ENCODE results near the gene ACBD6.
A peak's percentile ranks its signal among the peaks of the same experiment; 100 is the strongest.

Gene ACBD6

DNA sequence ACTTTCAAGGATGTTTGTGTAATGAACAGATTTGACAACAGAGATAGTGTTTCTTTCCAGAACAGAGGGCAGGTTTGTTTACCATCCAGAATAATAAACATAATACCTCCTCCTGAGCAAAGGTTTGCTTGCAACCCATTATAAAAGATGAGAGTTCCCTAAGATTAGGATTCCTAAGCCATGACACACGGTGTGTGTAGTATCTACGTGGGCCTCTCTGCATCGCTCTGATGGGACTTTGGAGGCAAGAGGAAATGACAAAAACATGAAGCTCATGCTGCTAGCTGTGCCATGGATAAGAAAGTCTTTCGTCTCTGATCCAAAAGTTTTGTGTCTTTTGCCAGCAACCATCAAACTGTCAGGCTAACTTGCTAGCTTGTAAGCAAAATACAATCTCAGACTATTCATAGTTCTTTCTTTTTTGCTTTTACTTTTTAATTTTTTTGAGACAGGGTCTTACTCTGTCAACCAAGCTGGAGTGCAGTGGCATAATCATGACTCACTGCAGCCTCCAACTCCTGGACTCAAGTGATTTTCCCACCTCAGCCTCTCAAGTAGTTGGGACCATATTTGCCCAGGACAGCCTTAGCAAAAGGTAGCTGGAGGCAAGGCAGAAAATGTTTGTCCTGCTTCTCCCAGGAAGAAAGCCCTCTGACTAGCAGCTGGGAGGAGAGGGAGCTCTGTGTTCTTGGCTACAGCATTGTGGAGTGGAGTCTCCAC lies 191.2 kb downstream of the ACBD6 start:
- POLR2A ChIA-PET = no interaction called here

DNA sequence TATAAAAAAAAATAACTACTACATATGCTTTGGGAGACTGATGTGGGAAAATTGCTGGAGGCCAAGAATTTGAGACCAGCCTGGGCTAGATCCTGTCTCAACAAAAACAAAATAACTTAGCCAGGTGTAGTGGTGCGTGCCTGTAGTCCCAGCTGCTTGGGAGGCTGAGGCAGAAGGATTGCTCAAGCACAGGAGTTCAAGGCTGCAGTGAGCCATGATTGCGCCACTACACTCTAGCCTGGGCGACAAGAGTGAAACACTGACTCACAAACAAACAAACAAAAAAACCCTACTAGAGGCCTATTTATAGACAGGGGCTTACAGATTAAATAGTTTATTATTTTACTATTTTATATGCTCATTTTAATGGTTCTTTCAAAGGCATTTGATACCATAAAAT lies 192.3 kb downstream of the ACBD6 start:
- ChIA-PET CTCF (interaction anchor here (1.0 kb wide), 1 partner anchor 9 kb away, joined by 3 read pairs; no protein-coding TSS in a partner anchor), POLR2A (no interaction called here)
- no peak for DNase-seq
- Histone ChIP-seq H3K4me3 (ENCODE audit: control insufficient read depth in 1 of 7, extremely low read depth in 1 of 7, insufficient read depth in 4 of 7, low read depth in 2 of 7, low read length in 6 of 7) (no peak overlapping the region), H3K27ac (ENCODE audit: insufficient read depth in 1 of 2, low read depth in 1 of 2, low read length in 2 of 2, poor library complexity in 1 of 2, severe bottlenecking in 2 of 2) (no peak overlapping the region), H3K4me1 (ENCODE audit: control extremely low read depth in 1 of 4, control insufficient read depth in 4 of 4, insufficient read depth in 4 of 4, low read length in 3 of 4) (no peaks in the 10 kb centered on the region), H3K27me3 (replicated peaks in 2 of 5; ENCODE audit: control insufficient read depth in 4 of 5, insufficient read depth in 5 of 5, low read length in 4 of 5) (no peaks in the 10 kb centered on the region), H3K9me3 (ENCODE audit: control extremely low read depth in 1 of 5, control insufficient read depth in 4 of 5, insufficient read depth in 2 of 5, low read depth in 1 of 5, low read length in 4 of 5) (peaks cover 0 to 3% (median 0%) of the 10 kb centered on the region in 5 experiments), H3K36me3 (ENCODE audit: control insufficient read depth in 4 of 4, insufficient read depth in 4 of 4, low read length in 3 of 4) (peaks cover 7 to 16% (median 14%) of the 10 kb centered on the region in 4 experiments)
- WGBS (ENCODE audit: insufficient coverage) = no CpG with 5 or more reads among the region's 3 CpGs

More for the DNA sequence above, 191.2 kb downstream of the ACBD6 start:
- Histone ChIP-seq H3K4me1 (ENCODE audit: control extremely low read depth in 1 of 4, control insufficient read depth in 4 of 4, insufficient read depth in 4 of 4, low read length in 3 of 4) (no peaks in the 10 kb centered on the region), H3K9me3 (ENCODE audit: control extremely low read depth in 1 of 5, control insufficient read depth in 4 of 5, insufficient read depth in 2 of 5, low read depth in 1 of 5, low read length in 4 of 5) (peaks cover 0 to 3% (median 0%) of the 10 kb centered on the region in 5 experiments), H3K4me3 (ENCODE audit: control insufficient read depth in 1 of 7, extremely low read depth in 1 of 7, insufficient read depth in 4 of 7, low read depth in 2 of 7, low read length in 6 of 7) (no peak overlapping the region), H3K27me3 (replicated peaks in 2 of 5; ENCODE audit: control insufficient read depth in 4 of 5, insufficient read depth in 5 of 5, low read length in 4 of 5) (no peaks in the 10 kb centered on the region), H3K27ac (ENCODE audit: insufficient read depth in 1 of 2, low read depth in 1 of 2, low read length in 2 of 2, poor library complexity in 1 of 2, severe bottlenecking in 2 of 2) (no peak overlapping the region), H3K36me3 (ENCODE audit: control insufficient read depth in 4 of 4, insufficient read depth in 4 of 4, low read length in 3 of 4) (peaks cover 7 to 16% (median 14%) of the 10 kb centered on the region in 4 experiments)
- CTCF ChIA-PET = no interaction called here
- no peak for DNase-seq
- 98% methylated on average over 4 of the region's 4 CpGs for WGBS (ENCODE audit: insufficient coverage)

DNA sequence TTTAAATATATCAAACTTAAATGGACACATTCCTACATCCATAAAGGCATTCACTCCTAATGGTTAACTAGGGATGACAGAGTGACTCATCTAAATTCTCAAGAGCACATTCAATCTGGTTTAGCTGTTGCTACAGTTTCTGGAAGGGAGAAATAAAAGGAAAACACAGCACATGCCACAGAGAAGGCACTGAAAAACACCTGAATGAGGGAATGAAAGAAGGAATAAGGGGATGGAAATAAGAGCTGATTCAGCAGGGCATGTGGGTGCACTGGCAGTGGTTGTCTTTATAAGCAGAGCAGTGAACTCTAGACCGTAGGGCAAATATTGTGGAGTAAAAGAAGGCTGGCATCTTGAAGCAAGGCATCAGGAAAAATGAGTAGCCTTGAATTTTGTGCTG lies 193.0 kb downstream of the ACBD6 start:
- CTCF ChIA-PET = interaction anchor here (1.0 to 1.5 kb wide), 2 partner anchors 9 to 24 kb away, joined by 3 to 4 read pairs; no protein-coding TSS in a partner anchor
- H3K27ac ChIP-seq (ENCODE audit: insufficient read depth in 1 of 2, low read depth in 1 of 2, low read length in 2 of 2, poor library complexity in 1 of 2, severe bottlenecking in 2 of 2) = no peak overlapping the region
- WGBS (ENCODE audit: insufficient coverage) = 100% methylated on average over 1 of the region's 1 CpG

DNA sequence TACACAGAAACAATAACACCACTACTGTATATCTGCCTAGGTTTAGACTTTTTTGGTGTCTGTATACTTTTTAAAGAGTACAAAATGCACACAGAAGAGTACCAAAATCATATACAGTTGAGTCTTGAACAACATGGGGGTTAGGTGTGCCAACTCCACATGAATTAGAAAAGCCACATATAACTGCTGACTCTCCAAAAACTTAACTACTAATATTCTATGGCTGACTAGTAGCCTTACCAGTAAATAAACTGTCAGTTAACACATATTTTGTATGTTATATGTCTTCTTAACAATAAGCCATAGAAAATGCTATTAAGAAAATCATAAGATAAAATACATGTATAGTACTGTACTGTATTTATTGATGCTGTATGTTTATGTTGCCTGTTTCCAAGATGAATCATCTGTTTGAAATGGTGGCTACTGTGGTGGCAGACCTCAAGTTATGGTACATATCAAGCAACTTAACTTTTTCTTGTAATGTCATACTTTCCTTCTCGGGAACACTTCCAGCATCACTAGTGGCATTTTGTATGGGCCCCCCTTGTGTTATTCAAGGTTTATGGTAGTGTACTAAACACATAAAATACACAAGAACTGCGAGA lies 201.1 kb downstream of the ACBD6 start:
- peaks cover 0 to 7% (median under 1%) of the 10 kb centered on the region in 4 experiments for H3K36me3 ChIP-seq (ENCODE audit: control insufficient read depth in 4 of 4, insufficient read depth in 4 of 4, low read length in 3 of 4)
- H3K9me3 ChIP-seq (ENCODE audit: control extremely low read depth in 1 of 5, control insufficient read depth in 4 of 5, insufficient read depth in 2 of 5, low read depth in 1 of 5, low read length in 4 of 5) = no peaks in the 10 kb centered on the region
- POLR2A ChIA-PET = no interaction called here
- no peaks in the 10 kb centered on the region for H3K4me1 ChIP-seq (ENCODE audit: control extremely low read depth in 1 of 4, control insufficient read depth in 4 of 4, insufficient read depth in 4 of 4, low read length in 3 of 4)
- no CpG with 5 or more reads among the region's 2 CpGs for WGBS (ENCODE audit: insufficient coverage)
- H3K27me3 ChIP-seq (replicated peaks in 2 of 5; ENCODE audit: control insufficient read depth in 4 of 5, insufficient read depth in 5 of 5, low read length in 4 of 5) = no peaks in the 10 kb centered on the region
- CTCF ChIA-PET = no interaction called here
- H3K27ac ChIP-seq (ENCODE audit: insufficient read depth in 1 of 2, low read depth in 1 of 2, low read length in 2 of 2, poor library complexity in 1 of 2, severe bottlenecking in 2 of 2) = no peak overlapping the region
- peak in 1 of 3 donors; percentile 14 for DNase-seq
- H3K4me3 ChIP-seq (ENCODE audit: control insufficient read depth in 1 of 7, extremely low read depth in 1 of 7, insufficient read depth in 4 of 7, low read depth in 2 of 7, low read length in 6 of 7) = no peak overlapping the region

More for the DNA sequence above, 193.0 kb downstream of the ACBD6 start:
- POLR2A ChIA-PET = no interaction called here
- Histone ChIP-seq H3K36me3 (ENCODE audit: control insufficient read depth in 4 of 4, insufficient read depth in 4 of 4, low read length in 3 of 4) (peaks cover 7 to 16% (median 12%) of the 10 kb centered on the region in 4 experiments), H3K27me3 (replicated peaks in 2 of 5; ENCODE audit: control insufficient read depth in 4 of 5, insufficient read depth in 5 of 5, low read length in 4 of 5) (no peaks in the 10 kb centered on the region), H3K4me3 (ENCODE audit: control insufficient read depth in 1 of 7, extremely low read depth in 1 of 7, insufficient read depth in 4 of 7, low read depth in 2 of 7, low read length in 6 of 7) (no peak overlapping the region), H3K9me3 (ENCODE audit: control extremely low read depth in 1 of 5, control insufficient read depth in 4 of 5, insufficient read depth in 2 of 5, low read depth in 1 of 5, low read length in 4 of 5) (peaks cover 0 to 3% (median 0%) of the 10 kb centered on the region in 5 experiments), H3K4me1 (ENCODE audit: control extremely low read depth in 1 of 4, control insufficient read depth in 4 of 4, insufficient read depth in 4 of 4, low read length in 3 of 4) (no peaks in the 10 kb centered on the region)
- DNase-seq = no peak

DNA sequence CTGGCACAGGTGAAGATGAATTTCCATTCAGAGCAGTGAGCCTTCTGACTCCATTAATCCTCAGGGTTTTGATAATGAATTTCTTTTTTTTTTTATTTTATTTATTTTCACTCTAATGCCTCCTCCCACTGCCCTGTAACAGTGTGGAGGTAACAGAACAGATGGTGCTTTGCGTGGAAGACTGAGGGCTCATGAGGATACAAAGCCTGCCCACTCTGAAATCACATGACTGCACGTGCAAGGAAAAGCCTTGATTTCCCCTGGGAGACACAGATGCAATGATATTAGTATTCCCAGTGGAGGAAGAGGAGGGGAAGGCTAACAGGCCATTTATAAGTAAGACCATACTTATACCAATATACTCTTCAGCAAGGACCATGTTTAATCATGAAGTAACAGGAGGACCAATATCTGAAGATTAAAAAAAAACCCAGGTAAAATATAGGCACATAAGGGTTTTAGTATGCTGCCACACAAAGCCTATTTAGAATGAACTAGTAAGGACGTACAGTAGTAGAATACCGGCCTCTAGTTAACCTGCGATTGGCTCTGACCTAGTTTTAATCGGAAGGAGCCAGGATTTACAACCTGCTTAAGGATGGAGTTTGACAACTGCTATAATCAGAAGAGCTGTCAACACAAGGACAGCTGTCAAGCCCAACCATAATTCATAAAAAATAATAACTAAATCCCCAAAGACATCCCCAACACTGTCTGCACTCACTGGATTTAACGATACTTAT lies 202.7 kb downstream of the ACBD6 start:
- Histone ChIP-seq H3K4me3 (ENCODE audit: control insufficient read depth in 1 of 7, extremely low read depth in 1 of 7, insufficient read depth in 4 of 7, low read depth in 2 of 7, low read length in 6 of 7) (no peak overlapping the region), H3K4me1 (ENCODE audit: control extremely low read depth in 1 of 4, control insufficient read depth in 4 of 4, insufficient read depth in 4 of 4, low read length in 3 of 4) (no peaks in the 10 kb centered on the region), H3K27ac (ENCODE audit: insufficient read depth in 1 of 2, low read depth in 1 of 2, low read length in 2 of 2, poor library complexity in 1 of 2, severe bottlenecking in 2 of 2) (no peak overlapping the region), H3K27me3 (replicated peaks in 2 of 5; ENCODE audit: control insufficient read depth in 4 of 5, insufficient read depth in 5 of 5, low read length in 4 of 5) (no peaks in the 10 kb centered on the region), H3K9me3 (ENCODE audit: control extremely low read depth in 1 of 5, control insufficient read depth in 4 of 5, insufficient read depth in 2 of 5, low read depth in 1 of 5, low read length in 4 of 5) (no peaks in the 10 kb centered on the region), H3K36me3 (ENCODE audit: control insufficient read depth in 4 of 4, insufficient read depth in 4 of 4, low read length in 3 of 4) (peaks cover 0 to 7% (median 2%) of the 10 kb centered on the region in 4 experiments)
- ChIA-PET POLR2A (no interaction called here), CTCF (no interaction called here)
- 98% methylated on average over 5 of the region's 7 CpGs for WGBS (ENCODE audit: insufficient coverage)
- DNase-seq = no peak

DNA sequence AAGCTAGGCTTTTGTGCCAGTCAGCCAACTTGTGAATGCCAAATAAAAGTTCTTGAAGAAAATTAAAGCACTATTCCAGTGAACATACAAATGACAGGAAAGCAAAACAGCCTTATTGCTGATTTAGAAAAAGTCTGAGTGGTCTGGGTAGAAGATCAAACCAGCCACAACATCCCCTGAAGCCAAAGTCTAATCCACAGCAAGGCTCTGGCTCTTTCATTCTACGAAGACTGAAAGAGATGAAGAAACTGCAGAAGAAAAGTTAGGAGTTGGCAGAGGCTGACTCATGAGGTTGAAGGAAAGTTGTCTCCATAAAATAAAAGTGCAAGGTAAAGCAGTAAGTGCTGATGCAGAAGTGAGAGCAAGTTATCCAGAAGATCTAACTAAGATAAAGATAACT lies 206.4 kb downstream of the ACBD6 start:
- Histone ChIP-seq H3K4me3 (ENCODE audit: control insufficient read depth in 1 of 7, extremely low read depth in 1 of 7, insufficient read depth in 4 of 7, low read depth in 2 of 7, low read length in 6 of 7) (no peak overlapping the region), H3K27ac (ENCODE audit: insufficient read depth in 1 of 2, low read depth in 1 of 2, low read length in 2 of 2, poor library complexity in 1 of 2, severe bottlenecking in 2 of 2) (no peak overlapping the region), H3K4me1 (ENCODE audit: control extremely low read depth in 1 of 4, control insufficient read depth in 4 of 4, insufficient read depth in 4 of 4, low read length in 3 of 4) (no peaks in the 10 kb centered on the region), H3K36me3 (ENCODE audit: control insufficient read depth in 4 of 4, insufficient read depth in 4 of 4, low read length in 3 of 4) (peaks cover 0 to 7% (median 3%) of the 10 kb centered on the region in 4 experiments), H3K27me3 (replicated peaks in 2 of 5; ENCODE audit: control insufficient read depth in 4 of 5, insufficient read depth in 5 of 5, low read length in 4 of 5) (no peaks in the 10 kb centered on the region), H3K9me3 (ENCODE audit: control extremely low read depth in 1 of 5, control insufficient read depth in 4 of 5, insufficient read depth in 2 of 5, low read depth in 1 of 5, low read length in 4 of 5) (peaks cover 0 to 7% (median 0%) of the 10 kb centered on the region in 5 experiments)
- ChIA-PET POLR2A (no interaction called here), CTCF (no interaction called here)
- WGBS (ENCODE audit: insufficient coverage) = no CpG with 5 or more reads among the region's 1 CpG
- no peak for DNase-seq

Measured in common myeloid progenitor, CD34-positive (primary cell).